Measurements from ENCODE around the gene FLRT2. TPM values are rescaled to one million over a fixed set of nuclear protein-coding genes. Genes with fewer than 3 reads are reported as not detected.

FLRT2 gene
- polyA plus RNA-seq, 3 donors, result 0.01 TPM; not detected in 2

GRCh38 chr14:85512451-85512850 is 17.5 kb upstream of the FLRT2 start:
- DNase-seq, result no peak
- Histone ChIP-seq H3K27me3 (ENCODE audit: control insufficient read depth in 2 of 2, insufficient read depth in 2 of 2, low read length in 2 of 2) (no peaks in the 10 kb centered on the region), H3K9ac (ENCODE audit: insufficient read depth, low read length, poor library complexity, severe bottlenecking) (no peak overlapping the region), H3K36me3 (replicated peaks in 1 of 2; ENCODE audit: control insufficient read depth in 1 of 2, insufficient read depth in 2 of 2, low read length in 2 of 2) (no peaks in the 10 kb centered on the region), H3K4me1 (ENCODE audit: control insufficient read depth in 1 of 2, insufficient read depth in 2 of 2, low read length in 2 of 2) (no peaks in the 10 kb centered on the region), H3K27ac (ENCODE audit: low read depth in 1 of 2, low read length in 2 of 2) (no peak overlapping the region), H3K9me3 (replicated peaks in 1 of 2; ENCODE audit: control insufficient read depth in 1 of 2, insufficient read depth in 1 of 2, low read length in 2 of 2) (no peaks in the 10 kb centered on the region), H3K4me2 (replicated peaks; ENCODE audit: extremely low read depth, low read length, poor library complexity, severe bottlenecking) (no peak overlapping the region), H3K79me2 (ENCODE audit: insufficient read depth, low read length) (no peaks in the 10 kb centered on the region), H2AFZ (ENCODE audit: insufficient read depth, low read depth, low read length, poor library complexity, severe bottlenecking) (no peak overlapping the region), H3K4me3 (replicated peaks in 1 of 3; ENCODE audit: low read depth in 2 of 3, low read length in 3 of 3) (no peak overlapping the region), H4K20me1 (ENCODE audit: insufficient read depth, low read length) (no peaks in the 10 kb centered on the region)
- WGBS (ENCODE audit: insufficient coverage), result no CpG with 5 or more reads among the region's 2 CpGs
- TF ChIP-seq CTCF (IDR thresholded peaks at IDR 0.05), result no peak
- peaks cover 2 to 4% (median 4%) of the 10 kb centered on the region in 3 donors for H3K27me3 Mint-ChIP-seq (ENCODE audit: low read depth in 3 of 3)
- peaks cover 5% of the 10 kb centered on the region for H3K4me1 Mint-ChIP-seq
- peaks cover 0 to 11% (median 1%) of the 10 kb centered on the region in 7 donors for H3K9me3 Mint-ChIP-seq
- H3K27ac Mint-ChIP-seq, result no peak overlapping the region
- no peak overlapping the region for H3K4me3 Mint-ChIP-seq
- intact Hi-C loops (cut with micrococcal nuclease), result no loop called here
- H3K36me3 Mint-ChIP-seq, result no peaks in the 10 kb centered on the region

GRCh38 chr14:85514487-85514886 is 15.5 kb upstream of the FLRT2 start:
- H3K4me2 ChIP-seq (replicated peaks; ENCODE audit: extremely low read depth, low read length, poor library complexity, severe bottlenecking), result no peak overlapping the region
- no peaks in the 10 kb centered on the region for H3K79me2 ChIP-seq (ENCODE audit: insufficient read depth, low read length)
- peaks cover 0 to 5% (median 1%) of the 10 kb centered on the region in 7 donors for H3K9me3 Mint-ChIP-seq
- H3K36me3 Mint-ChIP-seq, result no peaks in the 10 kb centered on the region
- H3K27ac Mint-ChIP-seq, result no peak overlapping the region
- no peak for DNase-seq
- no peaks in the 10 kb centered on the region for H3K36me3 ChIP-seq (replicated peaks in 1 of 2; ENCODE audit: control insufficient read depth in 1 of 2, insufficient read depth in 2 of 2, low read length in 2 of 2)
- no peaks in the 10 kb centered on the region for H3K27me3 ChIP-seq (ENCODE audit: control insufficient read depth in 2 of 2, insufficient read depth in 2 of 2, low read length in 2 of 2)
- no peak for TF ChIP-seq CTCF (IDR thresholded peaks at IDR 0.05)
- H3K4me3 ChIP-seq (replicated peaks in 1 of 3; ENCODE audit: low read depth in 2 of 3, low read length in 3 of 3), result no peak overlapping the region
- no peak overlapping the region for H3K27ac ChIP-seq (ENCODE audit: low read depth in 1 of 2, low read length in 2 of 2)
- intact Hi-C loops (cut with micrococcal nuclease), result no loop called here
- no peaks in the 10 kb centered on the region for H3K4me1 ChIP-seq (ENCODE audit: control insufficient read depth in 1 of 2, insufficient read depth in 2 of 2, low read length in 2 of 2)
- H4K20me1 ChIP-seq (ENCODE audit: insufficient read depth, low read length), result no peaks in the 10 kb centered on the region
- H3K4me3 Mint-ChIP-seq, result no peak overlapping the region
- H3K9me3 ChIP-seq (replicated peaks in 1 of 2; ENCODE audit: control insufficient read depth in 1 of 2, insufficient read depth in 1 of 2, low read length in 2 of 2), result no peaks in the 10 kb centered on the region
- H2AFZ ChIP-seq (ENCODE audit: insufficient read depth, low read depth, low read length, poor library complexity, severe bottlenecking), result no peak overlapping the region
- H3K4me1 Mint-ChIP-seq, result peaks cover 5% of the 10 kb centered on the region
- H3K9ac ChIP-seq (ENCODE audit: insufficient read depth, low read length, poor library complexity, severe bottlenecking), result no peak overlapping the region
- no CpG with 5 or more reads among the region's 2 CpGs for WGBS (ENCODE audit: insufficient coverage)
- peaks cover 0 to 2% (median 2%) of the 10 kb centered on the region in 3 donors for H3K27me3 Mint-ChIP-seq (ENCODE audit: low read depth in 3 of 3)

Measured in CD14-positive monocyte (primary cell).